ENCODE measurements around the gene STK32B.
A peak's percentile ranks its signal among the peaks of the same experiment; 100 is the strongest.
"Not testable (repeated sequence)": the region's sequence is repeated elsewhere in the genome, so short reads cannot be mapped to it uniquely, and the experiment has no call there.

The STK32B gene

DNA sequence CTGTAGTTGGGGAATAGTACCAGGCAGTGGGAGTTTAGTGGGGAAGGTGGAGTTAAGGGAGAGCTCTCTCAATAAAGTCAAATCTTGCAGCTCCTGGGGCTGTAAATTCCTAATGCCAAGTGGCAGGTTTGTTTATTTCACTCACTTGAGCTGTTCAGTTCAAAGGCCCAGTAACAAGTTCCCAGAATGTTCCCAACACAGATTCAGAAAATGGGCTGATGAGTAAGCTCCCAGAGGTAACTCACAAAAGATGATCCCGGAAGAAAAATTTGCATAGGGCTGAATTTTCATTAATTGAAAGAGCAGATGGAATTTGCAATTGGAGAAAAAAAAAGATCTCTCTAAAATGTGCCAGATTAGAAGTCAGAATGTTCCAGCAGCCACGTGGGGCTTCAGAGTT lies 370.9 kb downstream of the STK32B start:
- no peak overlapping the region for H3K9ac ChIP-seq (ENCODE audit: low read depth, low read length)
- no peaks in the 10 kb centered on the region for H3K36me3 ChIP-seq (ENCODE audit: insufficient read depth, low read length)
- 83% methylated on average over 2 of the region's 2 CpGs for WGBS
- H3K27me3 ChIP-seq (ENCODE audit: insufficient read depth, low read length) = no peaks in the 10 kb centered on the region
- no peak overlapping the region for H3K4me3 ChIP-seq (ENCODE audit: low read length)
- H3K27ac ChIP-seq (ENCODE audit: low read depth, low read length) = no peak overlapping the region
- H3K4me1 ChIP-seq (ENCODE audit: insufficient read depth, low read length) = no peaks in the 10 kb centered on the region
- 0 out of 2 replicates have a peak, but pooled peaks cover 1% of the 10 kb centered on the region for H3K9me3 ChIP-seq (ENCODE audit: insufficient read depth, low read depth, low read length)

DNA sequence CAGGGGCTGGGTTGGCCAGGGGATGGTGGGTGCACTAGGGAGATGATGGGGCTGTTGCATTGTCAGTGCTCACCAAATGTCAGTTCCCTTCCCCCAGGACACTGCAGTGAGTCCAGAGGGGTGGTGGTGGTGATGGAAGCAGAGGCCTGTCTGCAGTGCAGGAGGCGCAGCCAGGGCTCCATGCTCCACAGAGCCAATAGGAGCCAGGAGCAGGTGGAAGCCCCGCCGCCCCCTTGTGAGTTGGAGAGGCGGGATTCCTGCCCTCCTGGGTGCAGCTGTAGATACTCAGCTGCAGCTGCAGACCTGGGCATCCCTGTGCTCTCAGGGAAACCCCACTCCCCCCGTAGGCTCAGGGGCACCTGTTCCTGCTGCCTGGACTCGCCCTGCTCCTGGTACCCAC lies 372.4 kb downstream of the STK32B start:
- Histone ChIP-seq H3K27ac (ENCODE audit: low read depth, low read length) (no peak overlapping the region), H3K4me3 (ENCODE audit: low read length) (no peak overlapping the region), H3K27me3 (ENCODE audit: insufficient read depth, low read length) (no peaks in the 10 kb centered on the region), H3K9me3 (ENCODE audit: insufficient read depth, low read depth, low read length) (no peaks in the 10 kb centered on the region), H3K9ac (ENCODE audit: low read depth, low read length) (no peak overlapping the region), H3K36me3 (ENCODE audit: insufficient read depth, low read length) (no peaks in the 10 kb centered on the region), H3K4me1 (ENCODE audit: insufficient read depth, low read length) (no peaks in the 10 kb centered on the region)
- 93% methylated on average over 6 of the region's 6 CpGs for WGBS

DNA sequence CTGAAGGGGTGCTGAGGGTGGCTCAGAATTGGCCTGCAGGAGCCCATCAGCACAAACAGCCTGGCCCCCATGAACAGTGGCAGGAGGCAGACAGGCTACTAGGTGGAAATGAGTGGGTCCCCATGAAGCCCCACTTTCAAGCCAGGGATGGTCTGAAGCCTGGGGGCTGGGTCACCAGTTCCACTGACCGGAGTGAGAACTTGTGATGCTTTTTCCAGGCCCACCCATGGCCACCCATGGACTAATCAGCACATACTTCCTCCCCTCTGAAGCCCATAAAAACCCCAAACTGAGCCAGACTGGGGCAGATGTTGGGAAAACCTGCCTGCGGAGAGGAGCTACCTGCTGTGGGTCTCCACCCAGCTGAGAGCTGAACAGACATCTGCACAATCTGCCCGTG lies 372.9 kb downstream of the STK32B start:
- Histone ChIP-seq H3K36me3 (ENCODE audit: insufficient read depth, low read length) (no peaks in the 10 kb centered on the region), H3K9ac (ENCODE audit: low read depth, low read length) (no peak overlapping the region), H3K27ac (ENCODE audit: low read depth, low read length) (no peak overlapping the region), H3K9me3 (ENCODE audit: insufficient read depth, low read depth, low read length) (peaks cover 4% of the 10 kb centered on the region; the same call in 1 of the 2 replicates), H3K4me1 (ENCODE audit: insufficient read depth, low read length) (no peaks in the 10 kb centered on the region), H3K4me3 (ENCODE audit: low read length) (no peak overlapping the region), H3K27me3 (ENCODE audit: insufficient read depth, low read length) (no peaks in the 10 kb centered on the region)
- WGBS = 93% methylated on average over 3 of the region's 3 CpGs

DNA sequence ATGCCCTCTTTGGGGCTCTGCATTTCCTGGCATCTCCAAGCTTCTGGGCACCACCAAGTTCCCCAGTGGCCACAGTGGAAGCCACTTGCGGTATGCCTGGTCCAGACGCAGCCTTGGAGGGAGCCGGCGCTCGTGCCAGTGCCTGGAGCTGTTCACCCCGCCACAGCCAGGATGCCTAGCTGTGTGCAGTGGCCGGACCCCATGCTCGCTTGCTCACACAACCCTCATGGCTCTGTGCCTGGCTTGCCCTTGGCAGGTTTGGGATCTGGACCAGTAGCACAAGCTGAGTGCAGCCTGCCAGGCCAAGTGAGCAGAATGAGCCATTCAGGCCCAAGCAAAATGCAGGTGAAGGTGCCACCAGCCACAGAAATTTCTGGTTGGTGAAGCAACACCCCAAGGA lies 373.6 kb downstream of the STK32B start:
- 96% methylated on average over 8 of the region's 8 CpGs for WGBS
- Histone ChIP-seq H3K4me3 (ENCODE audit: low read length) (no peak overlapping the region), H3K9me3 (ENCODE audit: insufficient read depth, low read depth, low read length) (peaks cover 7% of the 10 kb centered on the region), H3K4me1 (ENCODE audit: insufficient read depth, low read length) (no peaks in the 10 kb centered on the region), H3K27ac (ENCODE audit: low read depth, low read length) (no peak overlapping the region), H3K27me3 (ENCODE audit: insufficient read depth, low read length) (no peaks in the 10 kb centered on the region), H3K9ac (ENCODE audit: low read depth, low read length) (no peak overlapping the region), H3K36me3 (ENCODE audit: insufficient read depth, low read length) (no peaks in the 10 kb centered on the region)

DNA sequence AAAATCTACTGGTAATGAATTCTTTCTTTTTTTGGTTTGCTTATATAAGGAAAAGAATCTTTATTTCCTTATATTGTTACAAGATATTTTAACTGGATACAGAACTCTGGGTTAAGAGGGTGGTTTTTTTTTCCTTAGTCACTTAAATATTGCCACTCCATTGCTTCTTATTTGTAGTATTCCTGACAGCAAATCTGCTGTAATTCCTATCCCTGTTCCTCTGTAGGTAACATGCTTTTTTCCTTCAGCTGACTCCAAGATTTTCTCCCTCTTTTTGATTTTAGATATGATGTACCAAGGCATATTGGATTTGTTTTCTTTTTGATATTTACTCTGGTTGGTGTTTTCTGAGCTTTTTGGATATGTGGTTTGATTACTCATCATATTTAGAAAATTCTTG lies 378.5 kb downstream of the STK32B start:
- peaks cover 9% of the 10 kb centered on the region for H3K9me3 ChIP-seq (ENCODE audit: insufficient read depth, low read depth, low read length)
- no peak overlapping the region for H3K4me3 ChIP-seq (ENCODE audit: low read length)
- no peaks in the 10 kb centered on the region for H3K4me1 ChIP-seq (ENCODE audit: insufficient read depth, low read length)
- H3K27me3 ChIP-seq (ENCODE audit: insufficient read depth, low read length) = no peaks in the 10 kb centered on the region
- H3K27ac ChIP-seq (ENCODE audit: low read depth, low read length) = no peak overlapping the region
- H3K36me3 ChIP-seq (ENCODE audit: insufficient read depth, low read length) = no peaks in the 10 kb centered on the region
- no peak overlapping the region for H3K9ac ChIP-seq (ENCODE audit: low read depth, low read length)

DNA sequence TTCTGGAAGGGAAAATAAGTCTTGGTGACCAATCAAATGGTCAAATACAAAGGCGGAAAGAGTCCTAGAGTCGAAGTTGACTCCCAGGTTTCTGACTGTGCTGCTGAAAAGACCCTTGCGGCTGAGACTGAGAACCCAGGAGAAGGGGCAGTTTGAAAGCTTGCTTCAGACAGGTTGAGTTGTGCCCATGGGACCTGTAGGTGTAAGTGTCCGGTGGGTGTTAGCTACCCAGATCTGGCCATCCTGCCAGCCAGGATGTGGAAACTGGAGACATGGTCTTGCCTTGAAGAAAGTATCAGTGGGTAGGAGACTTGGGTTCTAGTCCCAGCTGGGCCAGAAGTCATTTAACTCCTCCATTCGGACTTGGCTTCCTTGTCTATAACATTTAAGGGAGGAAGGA lies 381.9 kb downstream of the STK32B start:
- Histone ChIP-seq H3K4me1 (ENCODE audit: insufficient read depth, low read length) (no peaks in the 10 kb centered on the region), H3K9ac (ENCODE audit: low read depth, low read length) (no peak overlapping the region), H3K36me3 (ENCODE audit: insufficient read depth, low read length) (no peaks in the 10 kb centered on the region), H3K4me3 (ENCODE audit: low read length) (no peak overlapping the region), H3K9me3 (ENCODE audit: insufficient read depth, low read depth, low read length) (peaks cover 14% of the 10 kb centered on the region), H3K27me3 (ENCODE audit: insufficient read depth, low read length) (no peaks in the 10 kb centered on the region), H3K27ac (ENCODE audit: low read depth, low read length) (no peak overlapping the region)
- 97% methylated on average over 5 of the region's 5 CpGs for WGBS

DNA sequence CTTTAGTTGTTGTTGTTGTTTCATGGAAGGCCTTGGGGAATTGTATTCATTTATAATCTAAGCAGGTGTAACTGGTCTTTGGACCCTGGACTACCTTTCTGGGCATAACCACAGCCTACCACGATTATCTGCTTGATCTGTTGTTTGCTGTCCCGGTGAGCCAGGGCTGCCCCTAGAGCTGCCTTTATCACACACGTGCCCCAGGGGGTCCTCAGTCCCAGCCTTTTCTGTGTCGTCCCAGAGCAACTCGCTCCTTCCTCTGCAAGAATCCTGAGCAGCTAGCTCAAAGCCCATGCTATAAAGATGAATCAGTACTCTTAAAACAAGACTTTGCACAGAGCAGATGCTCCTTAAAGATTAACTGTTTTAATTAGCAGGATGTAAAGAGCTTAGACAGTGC lies 383.9 kb downstream of the STK32B start:
- Histone ChIP-seq H3K4me1 (ENCODE audit: insufficient read depth, low read length) (no peaks in the 10 kb centered on the region), H3K27ac (ENCODE audit: low read depth, low read length) (no peak overlapping the region), H3K27me3 (ENCODE audit: insufficient read depth, low read length) (no peaks in the 10 kb centered on the region), H3K4me3 (ENCODE audit: low read length) (no peak overlapping the region), H3K9me3 (ENCODE audit: insufficient read depth, low read depth, low read length) (0 out of 2 replicates have a peak, but pooled peaks cover 5% of the 10 kb centered on the region), H3K9ac (ENCODE audit: low read depth, low read length) (no peak overlapping the region), H3K36me3 (ENCODE audit: insufficient read depth, low read length) (no peaks in the 10 kb centered on the region)
- WGBS = 40% methylated on average over 5 of the region's 5 CpGs

DNA sequence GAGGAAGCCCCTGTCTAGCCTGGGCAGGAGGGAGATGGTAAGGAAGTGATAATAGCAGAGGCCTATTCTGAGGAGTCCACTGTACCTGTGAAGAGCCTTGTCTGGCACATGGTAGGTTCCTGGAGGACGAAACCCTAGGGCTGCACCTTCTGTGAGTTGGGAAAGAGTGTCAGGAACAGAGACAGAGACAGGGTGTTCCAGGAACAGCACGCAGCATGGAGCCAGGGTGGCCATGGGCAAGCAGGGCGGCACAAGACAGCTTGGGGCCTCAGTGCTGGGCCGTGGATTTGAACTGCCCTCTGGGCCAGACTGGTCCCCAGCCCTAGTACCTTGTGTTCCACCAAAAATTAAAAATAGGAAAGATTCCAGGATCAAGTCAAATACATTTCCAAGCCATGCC lies 384.5 kb downstream of the STK32B start:
- Histone ChIP-seq H3K4me1 (ENCODE audit: insufficient read depth, low read length) (no peaks in the 10 kb centered on the region), H3K4me3 (ENCODE audit: low read length) (no peak overlapping the region), H3K9ac (ENCODE audit: low read depth, low read length) (no peak overlapping the region), H3K36me3 (ENCODE audit: insufficient read depth, low read length) (no peaks in the 10 kb centered on the region), H3K9me3 (ENCODE audit: insufficient read depth, low read depth, low read length) (0 out of 2 replicates have a peak, but pooled peaks cover 5% of the 10 kb centered on the region), H3K27ac (ENCODE audit: low read depth, low read length) (no peak overlapping the region), H3K27me3 (ENCODE audit: insufficient read depth, low read length) (no peaks in the 10 kb centered on the region)
- WGBS = 92% methylated on average over 4 of the region's 4 CpGs

DNA sequence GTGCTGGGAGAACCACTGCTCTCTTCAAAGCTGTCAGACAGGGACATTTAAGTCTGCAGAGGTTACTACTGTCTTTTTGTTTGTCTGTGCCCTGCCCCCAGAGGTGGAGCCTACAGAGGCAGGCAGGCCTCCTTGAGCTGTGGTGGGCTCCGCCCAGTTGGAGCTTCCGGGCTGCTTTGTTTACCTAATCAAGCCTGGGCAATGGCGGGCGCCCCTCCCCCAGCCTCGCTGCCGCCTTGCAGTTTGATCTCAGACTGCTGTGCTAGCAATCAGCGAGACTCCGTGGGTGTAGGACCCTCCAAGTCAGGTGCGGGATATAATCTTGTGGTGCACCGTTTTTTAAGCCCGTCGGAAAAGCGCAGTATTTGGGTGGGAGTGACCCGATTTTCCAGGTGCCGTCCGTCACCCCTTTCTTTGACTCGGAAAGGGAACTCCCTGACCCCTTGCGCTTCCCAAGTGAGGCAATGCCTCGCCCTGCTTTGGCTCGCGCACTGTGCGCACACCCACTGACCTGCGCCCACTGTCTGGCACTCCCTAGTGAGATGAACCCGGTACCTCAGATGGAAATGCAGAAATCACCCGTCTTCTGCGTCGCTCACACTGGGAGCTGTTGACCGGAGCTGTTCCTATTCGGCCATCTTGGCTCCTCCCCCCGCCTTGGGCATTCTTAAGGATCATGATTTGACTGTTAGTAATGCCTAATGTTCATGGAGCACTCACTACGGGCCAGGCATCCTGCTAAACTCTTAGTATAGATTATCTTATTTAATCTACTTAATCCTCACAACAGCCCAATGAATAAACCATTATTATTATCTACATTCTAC lies 392.9 kb downstream of the STK32B start:
- not testable (repeated sequence) for H3K9me3 ChIP-seq (ENCODE audit: insufficient read depth, low read depth, low read length); H3K27me3 ChIP-seq (ENCODE audit: insufficient read depth, low read length); H3K36me3 ChIP-seq (ENCODE audit: insufficient read depth, low read length); H3K4me1 ChIP-seq (ENCODE audit: insufficient read depth, low read length); H3K27ac ChIP-seq (ENCODE audit: low read depth, low read length)
- 0 out of 2 replicates have a peak overlapping the region, but pooled peaks have one; percentile 31 for H3K4me3 ChIP-seq (ENCODE audit: low read length)
- WGBS = 60% methylated on average over 20 of the region's 31 CpGs
- H3K9ac ChIP-seq (ENCODE audit: low read depth, low read length) = peak overlapping the region; percentile 14; the same call in 1 of the 2 replicates

DNA sequence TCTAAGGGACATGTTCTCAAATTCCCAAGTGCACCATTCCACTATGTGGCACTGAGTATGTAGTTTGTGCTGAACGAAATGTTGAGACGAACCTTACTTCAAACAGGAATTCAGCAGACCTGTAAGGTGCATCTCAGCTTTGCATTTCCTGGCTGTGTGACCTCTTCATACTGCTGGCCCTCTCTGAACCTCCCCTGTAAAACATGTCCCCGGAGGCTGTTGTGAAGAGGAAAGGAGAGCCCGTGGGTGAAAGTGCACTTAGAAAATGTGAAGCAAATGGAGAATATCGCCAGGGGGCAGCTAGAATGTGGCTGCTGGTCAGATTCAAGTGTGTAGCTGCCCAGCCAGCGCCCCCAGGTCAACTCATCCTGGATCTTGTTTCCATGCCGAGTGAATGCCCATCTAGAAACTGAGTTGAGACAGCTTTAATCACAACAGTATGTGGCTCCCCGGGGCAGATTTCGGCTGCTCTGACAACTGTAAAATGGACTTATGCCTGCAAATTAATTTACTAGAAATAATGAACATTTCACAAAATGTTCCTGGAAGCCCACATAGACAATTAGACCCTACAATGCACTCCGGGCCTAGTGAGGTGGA lies 393.7 kb downstream of the STK32B start:
- Histone ChIP-seq H3K27ac (ENCODE audit: low read depth, low read length) (no peak overlapping the region), H3K4me3 (ENCODE audit: low read length) (no peak overlapping the region), H3K9me3 (ENCODE audit: insufficient read depth, low read depth, low read length) (no peaks in the 10 kb centered on the region), H3K9ac (ENCODE audit: low read depth, low read length) (no peak overlapping the region), H3K4me1 (ENCODE audit: insufficient read depth, low read length) (peaks cover 3% of the 10 kb centered on the region; the same call in 1 of the 2 replicates), H3K36me3 (ENCODE audit: insufficient read depth, low read length) (no peaks in the 10 kb centered on the region), H3K27me3 (ENCODE audit: insufficient read depth, low read length) (no peaks in the 10 kb centered on the region)
- 94% methylated on average over 10 of the region's 10 CpGs for WGBS

DNA sequence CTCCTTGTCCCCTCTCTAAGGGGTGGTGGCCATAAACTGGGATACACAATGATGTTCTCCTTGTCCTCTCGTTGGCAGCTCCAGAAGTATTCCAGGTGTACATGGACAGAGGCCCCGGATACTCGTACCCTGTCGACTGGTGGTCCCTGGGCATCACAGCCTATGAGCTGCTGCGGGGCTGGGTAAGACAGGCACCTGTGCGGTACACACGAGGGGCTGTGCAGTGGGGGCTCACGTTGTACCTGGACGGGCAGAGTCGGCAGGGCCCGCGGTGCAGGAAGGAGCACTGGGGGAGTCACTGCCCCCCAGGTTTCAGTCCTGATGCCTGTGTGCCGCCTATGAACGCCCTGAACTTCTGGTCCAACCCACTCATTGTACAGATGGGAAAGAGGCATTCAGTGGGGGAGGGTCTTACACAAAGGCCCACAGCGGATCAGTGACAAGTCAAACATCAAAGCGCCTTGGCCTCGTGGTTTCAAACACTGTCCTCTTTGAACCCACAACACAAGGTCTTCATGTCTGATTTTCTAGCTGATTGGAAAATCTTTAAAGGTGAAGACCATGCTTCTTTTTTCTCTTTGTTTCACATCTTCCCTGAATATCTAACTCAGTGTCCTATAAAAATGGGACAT lies 395.4 kb downstream of the STK32B start:
- Histone ChIP-seq H3K9me3 (ENCODE audit: insufficient read depth, low read depth, low read length) (no peaks in the 10 kb centered on the region), H3K27ac (ENCODE audit: low read depth, low read length) (no peak overlapping the region), H3K4me1 (ENCODE audit: insufficient read depth, low read length) (peaks cover 3% of the 10 kb centered on the region; the same call in 1 of the 2 replicates), H3K9ac (ENCODE audit: low read depth, low read length) (no peak overlapping the region), H3K36me3 (ENCODE audit: insufficient read depth, low read length) (no peaks in the 10 kb centered on the region), H3K27me3 (ENCODE audit: insufficient read depth, low read length) (no peaks in the 10 kb centered on the region), H3K4me3 (ENCODE audit: low read length) (no peak overlapping the region)
- 93% methylated on average over 17 of the region's 17 CpGs for WGBS

Measured in HUES64 (cell line).